Stimulated activated CD8-positive, alpha-beta memory T cell treated with anti-CD3 and anti-CD28 coated beads, Interleukin-12 subunit alpha, Interleukin-12 subunit beta, amount 100 ng/mL, for 24 hours (primary cell): ENCODE measurements around the gene P2RX2.

Source experiments
- DNase-seq: peaks from one replicate; pipeline ENCODE4 v3.0.0-alpha.2; 2020; ENCODE audit errors: extremely low read depth

The P2RX2 gene

DNA sequence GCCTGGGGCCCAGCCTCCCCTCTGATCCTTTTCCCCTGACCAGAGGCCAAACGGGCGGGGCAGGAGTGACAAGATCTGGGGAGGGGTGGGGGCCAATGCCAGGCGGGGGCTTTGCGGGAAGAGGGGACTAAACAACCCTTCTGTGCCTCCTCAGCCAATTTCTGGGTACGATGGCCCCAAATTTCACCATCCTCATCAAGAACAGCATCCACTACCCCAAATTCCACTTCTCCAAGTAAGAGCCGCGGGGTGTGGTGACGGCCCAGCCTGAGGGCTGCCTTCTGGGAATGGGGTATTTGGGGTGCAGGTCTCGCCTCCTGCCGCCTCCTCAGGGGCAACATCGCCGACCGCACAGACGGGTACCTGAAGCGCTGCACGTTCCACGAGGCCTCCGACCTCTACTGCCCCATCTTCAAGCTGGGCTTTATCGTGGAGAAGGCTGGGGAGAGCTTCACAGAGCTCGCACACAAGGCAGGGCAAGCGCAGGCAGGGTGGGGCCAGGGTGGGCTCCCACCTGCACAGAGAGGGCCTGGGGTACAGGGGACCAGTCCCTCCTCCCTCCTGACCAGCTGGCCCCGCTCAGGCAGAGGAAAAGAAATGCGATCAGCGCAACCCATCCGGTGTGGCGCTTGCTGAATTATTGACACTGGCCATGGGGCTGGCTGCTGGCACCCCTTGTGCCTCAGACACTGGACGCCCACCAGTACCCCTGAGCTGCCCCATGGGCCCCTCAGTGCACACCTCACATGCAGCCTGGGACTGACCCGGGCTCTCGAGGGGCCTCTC lies 1.7 kb downstream of the P2RX2 start:
- no peak for DNase-seq

DNA sequence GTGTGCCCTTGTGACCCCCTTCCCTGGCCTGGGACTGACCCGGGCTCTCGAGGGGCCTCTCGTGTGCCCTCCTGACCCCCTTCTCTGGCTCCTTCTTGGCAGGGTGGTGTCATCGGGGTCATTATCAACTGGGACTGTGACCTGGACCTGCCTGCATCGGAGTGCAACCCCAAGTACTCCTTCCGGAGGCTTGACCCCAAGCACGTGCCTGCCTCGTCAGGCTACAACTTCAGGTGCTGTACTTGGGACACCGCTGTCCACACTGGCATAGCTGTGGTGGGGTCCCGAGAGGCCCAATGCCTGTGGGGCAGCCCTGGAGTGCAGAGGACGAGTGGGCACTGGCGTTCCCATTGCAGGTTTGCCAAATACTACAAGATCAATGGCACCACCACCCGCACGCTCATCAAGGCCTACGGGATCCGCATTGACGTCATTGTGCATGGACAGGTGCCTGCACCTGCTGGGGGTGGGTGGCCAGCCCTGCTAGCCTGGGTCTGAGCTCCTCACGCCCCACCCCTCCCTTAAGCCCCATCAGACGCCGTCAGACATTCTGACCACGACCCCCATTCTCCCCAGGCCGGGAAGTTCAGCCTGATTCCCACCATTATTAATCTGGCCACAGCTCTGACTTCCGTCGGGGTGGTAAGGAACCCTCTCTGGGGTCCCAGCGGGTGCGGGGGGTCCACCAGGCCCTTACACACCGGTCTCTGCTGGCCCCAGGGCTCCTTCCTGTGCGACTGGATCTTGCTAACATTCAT lies 2.5 kb downstream of the P2RX2 start:
- no peak for DNase-seq

GRCh38 chr12:132621657-132622435 lies 3.3 kb downstream of the P2RX2 start:
- no peak for DNase-seq

DNA sequence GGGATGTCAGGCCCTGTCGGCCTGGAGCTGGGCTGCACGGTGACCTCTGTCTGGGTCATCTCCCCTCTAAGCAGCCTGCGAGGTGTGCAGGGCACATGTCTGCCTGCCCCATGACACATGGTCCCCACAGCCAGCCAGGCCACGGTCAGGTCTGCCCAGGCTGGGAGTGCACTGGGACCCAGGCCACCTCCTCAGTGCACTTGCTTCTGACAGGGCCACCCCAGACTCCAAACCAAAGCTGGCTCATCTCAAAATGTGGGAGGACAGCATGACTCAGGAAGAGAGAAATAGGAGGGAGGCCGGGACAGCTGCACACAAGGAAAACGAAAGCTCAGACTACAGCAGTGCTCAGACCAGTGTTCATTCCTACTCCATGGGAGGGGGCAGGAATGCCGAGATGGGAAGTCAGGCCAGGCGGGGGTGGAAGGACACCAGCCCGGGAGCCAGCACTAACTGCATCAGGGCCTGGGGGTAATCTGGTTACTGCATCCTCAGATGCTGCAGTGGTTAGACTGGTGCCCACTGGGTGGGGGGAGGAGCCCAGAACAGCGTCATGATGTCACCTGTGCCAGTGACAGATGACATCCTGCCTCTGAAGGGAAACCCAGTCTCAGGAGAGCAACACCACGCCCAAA lies 4.0 kb downstream of the P2RX2 start:
- no peak for DNase-seq

DNA sequence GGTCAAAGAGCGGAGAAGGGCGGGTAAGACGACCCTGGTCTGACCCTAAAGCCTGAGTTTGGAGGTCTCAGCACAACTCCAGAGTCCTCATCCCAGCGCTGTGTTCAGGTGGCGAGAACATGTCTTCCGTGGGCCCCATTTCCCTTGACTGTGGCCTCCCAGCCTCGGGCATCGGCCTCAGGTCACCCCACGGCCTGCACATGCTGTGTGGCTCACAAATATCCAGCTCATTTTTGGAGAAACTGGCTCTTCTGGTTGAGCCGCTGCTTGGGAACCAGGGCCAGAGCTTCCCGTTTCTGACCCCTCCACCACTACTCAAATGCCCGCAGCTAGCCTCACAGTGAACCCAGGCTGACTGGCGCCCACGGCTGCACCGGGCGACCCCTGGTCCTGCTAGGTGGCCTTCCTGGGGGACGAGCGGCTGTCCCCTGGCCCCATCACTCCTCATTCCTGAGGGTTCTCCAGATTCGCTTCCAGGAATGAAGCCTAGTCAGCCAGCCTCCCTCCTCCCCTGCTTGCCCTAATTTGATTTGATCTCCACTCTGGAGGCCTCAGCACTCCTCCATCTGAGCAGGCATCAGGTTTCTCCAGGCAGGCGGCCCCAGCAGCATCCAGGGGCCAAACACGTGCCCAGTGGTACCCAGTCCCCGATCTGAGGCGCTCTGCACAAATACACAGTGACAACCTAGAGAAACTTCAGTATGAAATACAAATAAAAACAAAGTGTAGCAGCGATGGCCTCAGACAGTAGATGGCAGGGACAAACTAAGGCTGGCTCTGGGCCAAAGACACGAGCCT lies 4.7 kb downstream of the P2RX2 start:
- no peak for DNase-seq

DNA sequence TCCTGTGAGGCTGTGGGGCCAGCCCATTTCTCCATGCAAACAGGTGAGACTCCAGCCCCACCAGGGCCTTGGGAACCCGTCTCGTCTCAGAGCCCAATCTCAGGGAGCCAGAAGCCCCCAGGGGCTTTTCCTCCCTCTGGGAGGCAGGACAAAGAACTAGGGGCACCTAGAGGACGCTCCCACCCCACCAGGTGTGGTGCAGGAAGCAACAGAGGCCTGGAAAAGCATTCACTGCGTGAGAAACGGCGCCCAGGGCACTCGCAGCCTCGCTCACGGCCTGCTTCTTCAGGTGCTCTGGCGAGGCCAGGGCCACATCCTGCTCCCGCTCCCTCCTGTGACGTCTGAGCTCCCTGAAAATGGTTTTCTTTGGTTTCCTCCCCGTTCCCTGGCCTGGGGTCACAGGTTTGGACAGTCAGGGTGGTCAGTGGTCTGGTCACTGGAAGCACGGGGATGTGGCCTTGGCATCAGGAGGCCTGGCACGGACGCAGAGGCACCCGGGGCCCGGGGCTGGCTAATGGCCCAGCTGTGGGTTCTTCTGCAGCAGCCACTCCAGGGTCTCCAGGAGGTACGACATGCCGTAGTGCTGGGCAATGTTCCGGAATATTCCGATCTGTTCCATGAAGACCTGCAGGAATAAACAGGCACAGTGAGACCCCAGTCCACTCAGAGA lies 5.7 kb downstream of the P2RX2 start:
- no peak for DNase-seq

- no peak for DNase-seq
These were observed 6.5 kb downstream of the P2RX2 start for GRCh38 chr12:132624910-132625630.

GRCh38 chr12:132625731-132626430 lies 7.3 kb downstream of the P2RX2 start:
- no peak for DNase-seq

- no peak for DNase-seq
These were observed 10.8 kb downstream of the P2RX2 start for GRCh38 chr12:132629330-132629729.

GRCh38 chr12:132630672-132631071 lies 12.1 kb downstream of the P2RX2 start:
- no peak for DNase-seq

DNA sequence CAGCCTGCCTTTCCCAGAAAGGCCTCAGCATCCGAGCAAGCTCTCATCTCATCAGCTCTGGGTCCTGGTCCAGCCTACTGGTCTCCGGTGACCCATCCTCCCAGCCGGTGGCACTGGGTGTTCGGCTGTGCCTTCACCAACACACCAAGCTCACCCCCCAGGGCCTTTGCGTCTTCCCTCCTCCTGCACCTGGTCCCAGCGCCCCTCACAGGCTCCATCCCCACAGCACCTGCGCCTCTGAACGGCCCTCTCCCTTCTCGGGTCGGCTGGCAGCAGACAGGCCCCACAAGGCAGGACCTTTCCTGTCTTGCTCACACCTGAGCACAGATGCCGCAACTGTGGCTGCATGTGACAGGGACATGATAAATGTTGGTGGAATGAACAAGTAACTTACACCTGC lies 13.1 kb downstream of the P2RX2 start:
- DNase-seq, result no peak

GRCh38 chr12:132632521-132633228 lies 14.1 kb downstream of the P2RX2 start:
- DNase-seq, result no peak

DNA sequence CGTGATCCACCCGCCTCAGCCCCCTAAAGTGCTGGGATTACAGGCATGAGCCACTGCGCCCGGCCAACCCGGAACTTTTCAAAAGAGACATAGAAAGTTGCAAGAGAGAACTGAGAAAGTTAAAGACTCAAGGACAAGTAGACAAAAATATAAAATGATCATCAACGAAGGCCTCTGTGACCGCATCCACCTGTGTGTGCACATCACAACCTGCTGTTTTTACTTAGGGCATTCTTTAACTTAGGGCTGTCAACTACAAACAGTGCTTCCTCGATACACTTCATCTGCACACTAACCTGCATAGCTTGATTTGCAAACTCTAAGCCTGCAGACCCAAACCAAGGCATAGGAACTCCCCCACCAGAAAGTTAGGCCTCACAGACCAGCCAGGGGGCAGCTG lies 14.8 kb downstream of the P2RX2 start:
- DNase-seq, result no peak

GRCh38 chr12:132633901-132634300 lies 15.3 kb downstream of the P2RX2 start:
- DNase-seq, result no peak

DNA sequence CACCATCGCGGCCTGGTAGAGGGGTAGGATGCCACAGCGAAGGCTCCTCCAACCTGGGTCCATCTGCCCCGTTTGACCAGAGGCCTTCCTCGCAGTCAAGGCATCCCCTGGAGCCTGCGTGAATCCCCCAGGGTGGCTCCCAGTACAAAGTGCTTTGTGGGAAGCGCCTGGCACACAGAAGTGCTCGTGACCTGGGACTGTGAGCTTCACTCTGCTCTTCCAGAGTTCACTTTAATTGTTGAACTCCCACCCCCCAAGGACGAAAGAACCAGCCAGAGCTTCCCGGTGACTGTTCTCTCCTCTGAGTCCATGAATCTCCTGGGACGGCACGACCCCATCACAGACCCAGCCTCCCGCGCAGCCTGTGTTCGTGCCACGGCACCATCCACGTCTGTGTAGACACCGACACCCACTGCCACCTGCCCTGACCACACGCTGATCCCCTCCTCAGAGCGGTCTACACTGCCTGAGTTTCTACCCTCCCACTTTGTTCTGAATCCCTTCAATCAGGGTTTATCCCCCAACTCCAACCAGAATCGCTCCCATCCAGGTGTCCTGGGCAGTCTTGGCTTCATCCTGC lies 15.9 kb downstream of the P2RX2 start:
- no peak for DNase-seq

DNA sequence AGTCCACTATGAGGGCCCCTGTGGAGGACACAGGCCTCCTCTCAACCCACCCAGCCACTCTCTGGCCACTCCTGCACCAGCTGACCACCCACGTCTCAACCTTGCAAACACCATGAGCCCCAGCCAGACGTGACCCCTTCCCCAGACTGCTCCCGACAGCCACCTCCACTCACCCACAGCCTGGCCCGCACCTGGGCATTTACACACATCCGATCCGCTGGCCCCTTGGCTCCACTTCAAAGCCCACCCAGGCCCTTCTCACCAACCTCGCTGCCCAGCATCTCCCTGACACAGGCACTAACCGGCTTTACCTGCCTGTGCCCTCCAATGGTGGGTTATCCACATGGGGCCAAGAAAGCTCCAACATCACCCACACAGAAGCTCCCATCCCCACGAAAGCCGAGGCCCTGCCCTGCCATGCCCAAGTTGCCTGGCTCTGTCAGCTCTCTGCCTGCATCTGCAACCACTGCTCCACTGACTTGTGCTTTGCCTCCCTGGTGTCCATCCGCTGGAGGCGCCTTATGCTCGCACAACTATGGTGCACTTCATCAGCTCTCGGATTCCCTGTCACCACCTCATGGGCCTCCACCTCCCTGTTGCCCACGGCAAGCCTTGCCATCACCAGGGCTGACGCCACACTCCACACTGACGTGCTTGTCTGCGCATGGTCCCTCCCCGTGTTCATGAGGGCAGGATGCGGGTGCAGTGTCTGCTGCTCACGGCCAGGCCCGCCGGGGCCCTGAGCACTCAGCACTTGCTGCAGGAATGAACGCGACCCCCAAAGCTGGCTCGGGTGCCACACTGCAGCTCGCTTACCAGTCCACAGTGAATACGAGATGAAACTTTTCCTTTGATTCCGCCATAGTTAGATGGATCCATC lies 16.7 kb downstream of the P2RX2 start:
- DNase-seq, result no peak

- no peak for DNase-seq
These were observed 19.2 kb downstream of the P2RX2 start for GRCh38 chr12:132637811-132638210.
